ENCODE results near the gene CPB2. TPM values are rescaled to one million over a fixed set of nuclear protein-coding genes. Genes with fewer than 3 reads are reported as not detected.
A peak's percentile ranks its signal among the peaks of the same experiment; 100 is the strongest.

Gene CPB2
- total RNA-seq, 1 experiment from 2014 or later, result 0.15 TPM

DNA sequence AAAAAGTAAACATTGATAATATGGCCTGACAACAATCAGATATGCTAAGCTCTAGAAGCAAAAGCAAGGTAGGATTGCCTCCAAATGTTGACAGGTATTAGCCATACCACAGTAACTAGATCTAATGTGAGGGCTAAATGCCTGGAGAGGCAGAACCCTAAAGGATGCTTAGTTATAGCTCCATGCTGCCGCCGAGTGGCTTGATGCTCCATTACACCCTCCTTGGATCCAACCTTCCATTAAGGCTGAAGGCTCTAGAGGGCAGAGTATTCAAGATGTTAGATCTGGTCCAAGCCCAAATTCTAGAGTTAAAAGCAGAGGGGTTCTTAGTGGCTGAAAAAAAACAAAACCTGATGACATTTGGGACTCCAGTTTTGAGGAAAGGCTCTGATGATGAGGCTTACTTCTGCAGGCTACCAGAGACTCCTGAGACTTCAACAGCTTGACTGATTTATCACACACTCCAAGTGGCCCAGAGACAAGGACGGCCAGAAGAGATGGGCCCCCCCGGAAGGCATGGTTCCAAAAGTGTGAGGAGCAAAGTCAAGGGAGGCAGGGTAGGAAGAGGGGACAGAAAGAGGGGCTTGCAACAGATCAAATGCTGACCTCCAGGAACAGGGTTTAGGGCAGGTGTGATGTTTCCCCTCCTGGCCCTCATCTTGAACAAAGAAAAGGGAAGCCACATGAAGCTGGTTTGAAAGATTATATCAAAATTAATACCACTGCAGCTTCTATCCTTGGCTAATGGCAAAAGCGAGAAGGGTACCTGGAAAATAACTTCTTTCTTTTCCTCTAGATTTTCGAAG, 21.9 kb upstream of the CPB2 start:
- Histone ChIP-seq H3K9me3 (ENCODE audit: control insufficient read depth in 1 of 2, insufficient read depth in 1 of 2, low read depth in 1 of 2, low read length in 2 of 2) (no peaks in the 10 kb centered on the region), H4K20me1 (ENCODE audit: insufficient read depth) (no peaks in the 10 kb centered on the region), H3K9me2 (ENCODE audit: insufficient read depth) (no peaks in the 10 kb centered on the region), H3K9ac (ENCODE audit: low read length) (no peak overlapping the region), H3K36me3 (ENCODE audit: control insufficient read depth in 1 of 2, insufficient read depth in 2 of 2, low read length in 2 of 2) (no peaks in the 10 kb centered on the region), H3K4me1 (ENCODE audit: control insufficient read depth in 1 of 2, insufficient read depth in 2 of 2, low read length in 2 of 2) (no peaks in the 10 kb centered on the region), H3K27me3 (ENCODE audit: insufficient read depth, low read length) (peaks cover 30% of the 10 kb centered on the region), H2AFZ (ENCODE audit: low read depth, low read length, poor library complexity, severe bottlenecking) (no peak overlapping the region), H3K27ac (ENCODE audit: low read depth, low read length) (no peak overlapping the region), H3K4me3 (replicated peaks in 1 of 2; ENCODE audit: low read depth in 1 of 2, low read length in 2 of 2) (no peak overlapping the region), H3K79me2 (ENCODE audit: insufficient read depth, low read length) (no peaks in the 10 kb centered on the region), H3K4me2 (ENCODE audit: low read length) (no peak overlapping the region)
- ChIA-PET POLR2A (interaction anchor here (0.8 kb wide), 1 partner anchor 9 kb away, joined by 3 read pairs; no protein-coding TSS in a partner anchor), RAD21 (ENCODE audit: low non-redundant PET in 1 of 2, low total read pairs in 2 of 2, uncharacterized antibody in 2 of 2, unreplicated experiment in 2 of 2) (interaction anchor here (0.7 to 1.2 kb wide), 3 partner anchors 117 to 319 kb away, joined by 3 to 5 read pairs (median 5); no protein-coding TSS in a partner anchor), CTCF (interaction anchor here (0.7 to 2.2 kb wide), 23 partner anchors 8 to 504 kb away, joined by 3 to 38 read pairs (median 4); no protein-coding TSS in a partner anchor)
- peak; percentile 57 for DNase-seq (ENCODE audit: low read depth, low spot score)
- BruUV-seq (replicated peaks), result no TSS peak
- intact Hi-C loops (cut with micrococcal nuclease), result loop anchor here (1.0 to 10.0 kb wide), 3 partner anchors 202 to 504 kb away; no protein-coding TSS in a partner anchor
- TF ChIP-seq POLR2A (IDR thresholded peaks at IDR 0.05; ENCODE audit: borderline replicate concordance, extremely low read depth, insufficient read depth, insufficient read length) (no peak), RAD21 (IDR thresholded peaks at IDR 0.05; ENCODE audit: low read depth) (peak; percentile 89), EGR1 (IDR thresholded peaks at IDR 0.05; ENCODE audit: low read depth) (no peak)
- TF ChIP-seq, protein P1, sequence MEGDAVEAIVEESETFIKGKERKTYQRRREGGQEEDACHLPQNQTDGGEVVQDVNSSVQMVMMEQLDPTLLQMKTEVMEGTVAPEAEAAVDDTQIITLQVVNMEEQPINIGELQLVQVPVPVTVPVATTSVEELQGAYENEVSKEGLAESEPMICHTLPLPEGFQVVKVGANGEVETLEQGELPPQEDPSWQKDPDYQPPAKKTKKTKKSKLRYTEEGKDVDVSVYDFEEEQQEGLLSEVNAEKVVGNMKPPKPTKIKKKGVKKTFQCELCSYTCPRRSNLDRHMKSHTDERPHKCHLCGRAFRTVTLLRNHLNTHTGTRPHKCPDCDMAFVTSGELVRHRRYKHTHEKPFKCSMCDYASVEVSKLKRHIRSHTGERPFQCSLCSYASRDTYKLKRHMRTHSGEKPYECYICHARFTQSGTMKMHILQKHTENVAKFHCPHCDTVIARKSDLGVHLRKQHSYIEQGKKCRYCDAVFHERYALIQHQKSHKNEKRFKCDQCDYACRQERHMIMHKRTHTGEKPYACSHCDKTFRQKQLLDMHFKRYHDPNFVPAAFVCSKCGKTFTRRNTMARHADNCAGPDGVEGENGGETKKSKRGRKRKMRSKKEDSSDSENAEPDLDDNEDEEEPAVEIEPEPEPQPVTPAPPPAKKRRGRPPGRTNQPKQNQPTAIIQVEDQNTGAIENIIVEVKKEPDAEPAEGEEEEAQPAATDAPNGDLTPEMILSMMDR (IDR thresholded peaks at IDR 0.05 in 2 of 3, conservative IDR thresholded peaks at IDR 0.05 in 1 of 3; ENCODE audit: borderline replicate concordance in 1 of 3, insufficient read depth in 1 of 3, low read depth in 2 of 3, low read length in 2 of 3), result peak; percentile 86 to 97 (median 93)
- ATAC-seq, result peak; percentile 100

DNA sequence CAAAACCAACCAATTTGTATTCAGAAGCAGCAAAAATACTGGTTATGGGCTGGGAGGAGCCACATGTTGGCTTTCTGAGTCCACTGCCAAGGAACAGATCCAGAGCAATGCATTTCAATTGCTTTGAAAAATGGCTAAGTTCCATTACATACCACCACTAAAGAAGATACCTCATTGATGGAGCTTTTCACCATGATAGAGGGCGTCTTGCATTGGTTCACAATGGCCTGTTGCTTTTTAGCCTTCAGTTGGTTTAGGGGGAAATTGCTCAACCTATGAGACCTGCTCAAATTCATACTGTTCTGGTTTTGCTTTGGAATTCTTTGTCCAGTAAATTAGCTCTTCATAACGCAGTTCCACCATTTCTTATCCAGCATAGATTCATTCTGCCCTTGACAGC, 21.2 kb upstream of the CPB2 start:
- intact Hi-C loops (cut with micrococcal nuclease), result loop anchor here (1.0 to 10.0 kb wide), 3 partner anchors 201 to 504 kb away; no protein-coding TSS in a partner anchor
- no peak for TF ChIP-seq YY1 (IDR thresholded peaks at IDR 0.05; ENCODE audit: extremely low read depth, insufficient replicate concordance, low read depth, low read length)
- TF ChIP-seq POLR2AphosphoS5 (IDR thresholded peaks at IDR 0.05; ENCODE audit: low read depth, low read length), result no peak
- TF ChIP-seq TCF7L2 (IDR thresholded peaks at IDR 0.05; ENCODE audit: borderline replicate concordance, extremely low read depth, insufficient read depth, insufficient read length), result no peak
- no peak for TF ChIP-seq SRF (IDR thresholded peaks at IDR 0.05; ENCODE audit: low read depth)
- no peak for TF ChIP-seq CEBPB (IDR thresholded peaks at IDR 0.05; ENCODE audit: low read depth)
- no peaks in the 10 kb centered on the region for H3K79me2 ChIP-seq (ENCODE audit: insufficient read depth, low read length)
- H3K36me3 ChIP-seq (ENCODE audit: control insufficient read depth in 1 of 2, insufficient read depth in 2 of 2, low read length in 2 of 2), result no peaks in the 10 kb centered on the region
- no peak overlapping the region for H2AFZ ChIP-seq (ENCODE audit: low read depth, low read length, poor library complexity, severe bottlenecking)
- H4K20me1 ChIP-seq (ENCODE audit: insufficient read depth), result no peaks in the 10 kb centered on the region
- ChIA-PET POLR2A (no interaction called here), CTCF (interaction anchor here (0.9 to 2.2 kb wide), 21 partner anchors 8 to 503 kb away, joined by 3 to 38 read pairs (median 5); no protein-coding TSS in a partner anchor), RAD21 (ENCODE audit: low non-redundant PET in 1 of 2, low total read pairs in 2 of 2, uncharacterized antibody in 2 of 2, unreplicated experiment in 2 of 2) (interaction anchor here (0.7 to 1.2 kb wide), 3 partner anchors 116 to 319 kb away, joined by 3 to 5 read pairs (median 5); no protein-coding TSS in a partner anchor)
- H3K9ac ChIP-seq (ENCODE audit: low read length), result no peak overlapping the region
- no peaks in the 10 kb centered on the region for H3K9me3 ChIP-seq (ENCODE audit: control insufficient read depth in 1 of 2, insufficient read depth in 1 of 2, low read depth in 1 of 2, low read length in 2 of 2)
- BruUV-seq (replicated peaks), result no TSS peak
- ATAC-seq (no peak), DNase-seq (ENCODE audit: low read depth, low spot score) (no peak)
- H3K27ac ChIP-seq (ENCODE audit: low read depth, low read length), result no peak overlapping the region
- no peaks in the 10 kb centered on the region for H3K9me2 ChIP-seq (ENCODE audit: insufficient read depth)
- H3K4me1 ChIP-seq (ENCODE audit: control insufficient read depth in 1 of 2, insufficient read depth in 2 of 2, low read length in 2 of 2), result peaks cover 0 to 2% of the 10 kb centered on the region in 2 experiments; a peak in 1 of 4 replicates
- H3K27me3 ChIP-seq (ENCODE audit: insufficient read depth, low read length), result peaks cover 25% of the 10 kb centered on the region
- H3K4me3 ChIP-seq (replicated peaks in 1 of 2; ENCODE audit: low read depth in 1 of 2, low read length in 2 of 2), result no peak overlapping the region
- H3K4me2 ChIP-seq (ENCODE audit: low read length), result no peak overlapping the region

All from HCT116 (cell line).